A549 (cell line): ENCODE measurements around the gene UBAP1L. TPM values are rescaled to one million over a fixed set of nuclear protein-coding genes. Genes with fewer than 3 reads are reported as not detected.

Experiments used
- ATAC-seq, 2 experiments: fragments of 200-7000 bp in 1 of 2; fragments of >200 bp in 1 of 2; cut with Nextera tagmentation in 1 of 2; cut with Tn5 transposase in 1 of 2; 3 replicates each; pipeline versions ENCODE4 v1.8.0 to v1.9.1; 2018 to 2020; ENCODE audit warnings: mild to moderate bottlenecking in 1 of 2, moderate library complexity in 1 of 2
- CTCF ChIA-PET: fragments of 300-600 bp; sonication (Branson Sonifier 250); formaldehyde crosslinking; extraction: SDS; loops from one replicate; lab custom pipeline; 2021; ENCODE audit warnings: antibody characterized with exemption, inconsistent platforms; lab: Yijun Ruan, JAX
- POLR2A ChIA-PET: fragments of 350-600 bp; formaldehyde crosslinking; extraction: SDS; loops from one replicate; lab custom pipeline; 2021; ENCODE audit warnings: antibody characterized with exemption, inconsistent platforms; lab: Yijun Ruan, JAX
- DNase-seq, 2 experiments: peaks; one replicate each; pipeline versions ENCODE4 v3.0.0 to v3.0.0-alpha.2; 2011 to 2016; ENCODE audit warnings: low read depth in 1 of 2, low spot score in 1 of 2
- FAIRE-seq: peaks from 2 replicates; lab custom pipeline; 2011; peaks lifted over from hg19 to GRCh38; lab: Jason Lieb, UNC
- H3K27ac ChIP-seq, 2 experiments: fragments of >200 bp; sonication (Bioruptor Twin); formaldehyde crosslinking; 3 replicates each; pipeline ENCODE4 v1.5.1; 2016 to 2017
- H3K4me1 ChIP-seq: fragments of >200 bp; sonication (Bioruptor Twin); formaldehyde crosslinking; 3 replicates; pipeline ENCODE4 v1.6.1; 2016
- H3K4me2 ChIP-seq: fragments of >200 bp; sonication (Bioruptor Twin); formaldehyde crosslinking; 3 replicates; pipeline ENCODE4 v1.6.1; 2016
- H3K4me3 ChIP-seq: fragments of >200 bp; sonication (Bioruptor Twin); formaldehyde crosslinking; 3 replicates; pipeline ENCODE4 v1.5.1; 2016
- H3K9me3 ChIP-seq: fragments of >200 bp; sonication (Bioruptor Twin); formaldehyde crosslinking; 3 replicates; pipeline ENCODE4 v1.6.1; 2016
- ATOH8 ChIP-seq: fragments of 250-450 bp; sonication (Bioruptor Pico); IDR thresholded peaks from 2 replicates; pipeline ENCODE4 v1.5.0; 2020; ENCODE audit warnings: low read depth, mild to moderate bottlenecking, moderate library complexity
- FOSB ChIP-seq: fragments of 250-450 bp; sonication (Bioruptor Pico); IDR thresholded peaks from 2 replicates; pipeline ENCODE4 v1.5.0; 2020; ENCODE audit warnings: mild to moderate bottlenecking, moderate library complexity
- HEYL ChIP-seq: fragments of 250-450 bp; sonication (Bioruptor Pico); IDR thresholded peaks from 2 replicates; pipeline ENCODE4 v1.8.0; 2021; ENCODE audit warnings: mild to moderate bottlenecking, moderate library complexity
- JUNB ChIP-seq: fragments of >200 bp; sonication (Bioruptor Twin); formaldehyde crosslinking; IDR thresholded peaks from 2 replicates; pipeline ENCODE4 v1.6.1; 2016
- MAX ChIP-seq: IDR thresholded peaks from 2 replicates; pipeline ENCODE4 v1.6.1; 2012
- MYC ChIP-seq: IDR thresholded peaks from 2 replicates; pipeline ENCODE4 v1.6.1; 2012; ENCODE audit warnings: mild to moderate bottlenecking, inconsistent platforms, low read length, improper control_type of control experiment, borderline replicate concordance
- NFE2L2 ChIP-seq: fragments of 150-350 bp; conservative IDR thresholded peaks from 2 replicates; pipeline ENCODE4 v1.6.1; 2014; ENCODE audit warnings: low read length
- NR3C1 ChIP-seq: fragments of >200 bp; sonication (Bioruptor Twin); formaldehyde crosslinking; IDR thresholded peaks from 3 replicates; pipeline ENCODE4 v1.6.1; 2017
- POLR2A ChIP-seq: IDR thresholded peaks from 2 replicates; pipeline ENCODE4 v1.6.1; 2012; ENCODE audit warnings: mild to moderate bottlenecking, low read length
- POLR2AphosphoS2 ChIP-seq: conservative IDR thresholded peaks from 2 replicates; pipeline ENCODE4 v1.6.1; 2012; ENCODE audit warnings: low read length, improper control_type of control experiment, inconsistent platforms
- RARB ChIP-seq: fragments of 250-450 bp; sonication (Bioruptor Pico); IDR thresholded peaks from 2 replicates; pipeline ENCODE4 v1.8.0; 2021; ENCODE audit warnings: mild to moderate bottlenecking, moderate library complexity
- REST ChIP-seq: fragments of 200-600 bp; sonication (generic); IDR thresholded peaks from 2 replicates; pipeline ENCODE4 v1.6.1; 2016; ENCODE audit warnings: antibody characterized with exemption, mild to moderate bottlenecking, moderate library complexity
- SREBF2 ChIP-seq: fragments of 450-650 bp; IDR thresholded peaks from 2 replicates; pipeline ENCODE4 v1.6.1; 2014; ENCODE audit warnings: mild to moderate bottlenecking, moderate library complexity
- ZNF302 ChIP-seq: fragments of 250-450 bp; sonication (Bioruptor Pico); IDR thresholded peaks from 2 replicates; pipeline ENCODE4 v1.9.0; 2021; ENCODE audit warnings: inconsistent platforms, mild to moderate bottlenecking, moderate library complexity
- ZSCAN20 ChIP-seq: fragments of 250-450 bp; sonication (Bioruptor Pico); IDR thresholded peaks from 2 replicates; pipeline ENCODE4 v1.8.0; 2022; ENCODE audit warnings: mild to moderate bottlenecking, moderate library complexity
- WGBS: methylation state at CpG from one replicate; pipeline ENCODE4 v1.1.6; 2017; ENCODE audit errors: missing lambda C conversion rate; 5-methylcytosine and 5-hydroxymethylcytosine counted together
- polyA plus RNA-seq, 4 experiments: library from polyadenylated mRNA; depleted of rRNA in 3 of 4; stranded (reverse); fragments of >200 nt; fragmentation: RNase III in 1 of 4; extraction: RNeasy Plus Mini Kit Qiagen cat#74134 plus additional on column Dnase treatment in 1 of 4; gene quantifications; 2 replicates in 3 of 4; 3 replicates in 1 of 4; pipeline ENCODE4 v1.2.3, GENCODE V29; 2011 to 2017

Gene UBAP1L
- polyA plus RNA-seq, 2 of the 4 experiments (the other 2 are of a cell fraction) = 0.84 to 0.87 TPM

GRCh38 chr15:65084500-65085206 is 30.3 kb downstream of the UBAP1L start:
- ATAC-seq = no peak
- Histone ChIP-seq H3K4me2 (no peak overlapping the region), H3K4me3 (no peak overlapping the region), H3K9me3 (no peaks in the 10 kb centered on the region), H3K4me1 (no peaks in the 10 kb centered on the region)
- POLR2A ChIA-PET = no interaction called here
- 78% methylated on average over 7 of the region's 7 CpGs for WGBS
- FAIRE-seq = no peak
- TF ChIP-seq HEYL (CRISPR knock-in tag) (no peak), ZSCAN20 (CRISPR knock-in tag) (no peak), FOSB (CRISPR knock-in tag) (no peak)
- TF ChIP-seq, all 56 proteins: peak for 0
- CTCF ChIA-PET = interaction anchor here (2.3 to 32.9 kb wide), 5 partner anchors 9 to 51 kb away, joined by 11 to 1280 read pairs (median 75); partner anchors contain the start of genes KBTBD13, MTFMT, RASL12 and SLC51B
- no peak for DNase-seq
- H3K27ac ChIP-seq = no peak overlapping the region; a peak in 1 of 6 replicates

DNA sequence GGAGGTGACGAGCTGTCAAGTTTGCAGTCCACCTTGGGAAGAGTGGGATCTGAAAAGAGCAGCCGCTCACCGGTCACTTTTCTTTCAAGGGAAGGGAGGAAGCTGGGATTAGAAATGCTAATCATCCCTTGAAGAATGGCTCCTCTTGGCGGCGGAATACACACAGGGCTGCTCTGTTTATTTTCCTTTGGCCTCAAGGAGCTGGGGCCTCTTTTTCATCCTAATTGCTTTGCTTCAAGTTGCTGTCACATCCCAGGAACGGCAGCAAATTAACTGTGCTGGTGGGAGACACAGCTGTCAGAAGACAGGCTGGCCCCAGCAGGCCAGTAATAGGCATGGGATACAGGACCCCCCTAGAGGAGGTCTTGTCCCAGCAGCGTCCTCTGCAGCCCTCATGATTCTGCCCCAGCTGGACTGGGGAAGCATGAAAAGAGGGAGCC is 31.7 kb downstream of the UBAP1L start:
- POLR2A ChIA-PET = interaction anchor here (0.6 kb wide), 1 partner anchor 9 kb away, joined by 4 read pairs; no protein-coding TSS in a partner anchor

More for the DNA sequence above, 31.7 kb downstream of the UBAP1L start:
- CTCF ChIA-PET = interaction anchor here (2.5 to 32.9 kb wide), 4 partner anchors 8 to 50 kb away, joined by 11 to 1280 read pairs (median 164); partner anchors contain the start of genes KBTBD13, MTFMT, RASL12 and SLC51B
- 77% methylated on average over 7 of the region's 7 CpGs for WGBS
- FAIRE-seq = no peak
- Histone ChIP-seq H3K27ac (no peak overlapping the region), H3K4me3 (no peak overlapping the region), H3K4me1 (peaks cover under 1% of the 10 kb centered on the region; the same call in 1 of the 3 replicates), H3K4me2 (no peak overlapping the region), H3K9me3 (no peaks in the 10 kb centered on the region)
- no peak for DNase-seq
- no peak for TF ChIP-seq REST
- TF ChIP-seq POLR2A = no peak
- TF ChIP-seq SREBF2 = no peak
- no peak for TF ChIP-seq NR3C1
- no peak for TF ChIP-seq JUNB
- no peak for TF ChIP-seq MYC
- no peak for TF ChIP-seq ATOH8 (CRISPR knock-in tag)
- no peak for TF ChIP-seq POLR2AphosphoS2
- no peak for TF ChIP-seq HEYL (CRISPR knock-in tag)
- no peak for TF ChIP-seq MAX
- TF ChIP-seq NFE2L2 = no peak
- no peak for TF ChIP-seq ZNF302
- TF ChIP-seq RARB = no peak
- no peak for ATAC-seq
